ENCODE data around the gene BFAR. TPM values are rescaled to one million over a fixed set of nuclear protein-coding genes. Genes with fewer than 3 reads are reported as not detected.
"Not testable (repeated sequence)": the region's sequence is repeated elsewhere in the genome, so short reads cannot be mapped to it uniquely, and the experiment has no call there.

BFAR gene, protein sequence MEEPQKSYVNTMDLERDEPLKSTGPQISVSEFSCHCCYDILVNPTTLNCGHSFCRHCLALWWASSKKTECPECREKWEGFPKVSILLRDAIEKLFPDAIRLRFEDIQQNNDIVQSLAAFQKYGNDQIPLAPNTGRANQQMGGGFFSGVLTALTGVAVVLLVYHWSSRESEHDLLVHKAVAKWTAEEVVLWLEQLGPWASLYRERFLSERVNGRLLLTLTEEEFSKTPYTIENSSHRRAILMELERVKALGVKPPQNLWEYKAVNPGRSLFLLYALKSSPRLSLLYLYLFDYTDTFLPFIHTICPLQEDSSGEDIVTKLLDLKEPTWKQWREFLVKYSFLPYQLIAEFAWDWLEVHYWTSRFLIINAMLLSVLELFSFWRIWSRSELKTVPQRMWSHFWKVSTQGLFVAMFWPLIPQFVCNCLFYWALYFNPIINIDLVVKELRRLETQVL
- total RNA-seq (2014; rRNA removed; shearing (Covaris generic)) = 94.3 and 146 TPM in 2 replicates

GRCh38 chr16:14632693-14633569 is at the start of gene BFAR:
Gene BFAR, plus strand, starts transcription at chr16:14632951. Its CDS starts 11,396 bp downstream, at chr16:14644347.
- DNase-seq (ENCODE audit: low spot score) = peak; percentile 98

- no peak for DNase-seq (ENCODE audit: low spot score)
These were observed 47.5 kb upstream of the BFAR start for GRCh38 chr16:14585287-14585686.

DNA sequence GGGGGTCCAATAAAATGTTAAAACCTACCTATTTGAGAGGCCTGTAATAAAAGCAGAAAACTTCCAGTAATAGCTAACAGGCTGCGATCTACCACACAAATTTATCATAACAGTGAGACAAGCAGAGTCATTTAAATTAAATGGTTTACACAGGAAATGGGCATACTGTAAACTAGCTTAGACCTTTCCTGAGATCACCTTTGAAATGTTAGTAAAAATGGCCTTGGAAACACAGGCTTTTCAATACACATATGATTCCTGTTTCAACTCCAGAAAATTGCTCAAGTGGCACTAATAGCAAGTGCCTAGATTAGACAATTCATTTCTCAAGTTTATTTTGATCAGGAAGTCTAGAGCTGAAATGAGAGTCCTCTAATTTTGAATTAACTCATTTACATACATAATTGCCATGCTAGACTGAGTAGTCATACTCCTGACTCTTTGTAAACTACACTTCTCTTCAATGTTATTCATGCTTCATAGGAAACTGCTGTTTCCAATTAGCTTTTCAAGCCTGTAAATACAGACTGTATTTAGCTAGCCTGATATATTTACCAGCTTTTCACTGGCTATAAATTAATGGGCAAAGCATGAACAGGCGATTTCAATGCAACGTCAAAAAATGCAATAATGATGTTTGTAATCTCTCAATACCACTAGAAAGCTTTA is 46.0 kb upstream of the BFAR start:
- no peak for DNase-seq (ENCODE audit: low spot score)

GRCh38 chr16:14600164-14600563 is 32.6 kb upstream of the BFAR start:
- DNase-seq (ENCODE audit: low spot score) = peak; percentile 20

GRCh38 chr16:14602443-14602963 is 30.2 kb upstream of the BFAR start:
- DNase-seq (ENCODE audit: low spot score) = no peak

DNA sequence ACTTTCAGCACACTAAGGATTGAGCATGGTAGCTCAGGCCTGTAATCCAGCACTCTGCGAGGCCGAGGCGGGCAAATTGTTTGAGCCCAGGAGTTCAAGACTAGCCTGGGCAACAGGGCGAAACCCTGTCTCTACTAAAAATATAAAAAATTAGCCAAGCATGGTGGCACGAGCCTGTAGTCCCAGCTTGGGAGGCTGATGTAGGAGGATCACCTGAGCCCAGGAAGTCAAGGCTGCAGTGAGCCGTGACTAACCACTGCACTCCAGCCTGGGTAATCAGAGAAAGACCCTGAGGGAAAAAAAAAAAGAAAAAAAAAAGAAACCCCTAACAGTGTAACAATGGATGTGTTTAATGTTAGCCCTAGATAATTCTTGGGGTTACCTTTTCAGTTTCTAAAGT is 26.6 kb upstream of the BFAR start:
- DNase-seq (ENCODE audit: low spot score) = no peak

DNA sequence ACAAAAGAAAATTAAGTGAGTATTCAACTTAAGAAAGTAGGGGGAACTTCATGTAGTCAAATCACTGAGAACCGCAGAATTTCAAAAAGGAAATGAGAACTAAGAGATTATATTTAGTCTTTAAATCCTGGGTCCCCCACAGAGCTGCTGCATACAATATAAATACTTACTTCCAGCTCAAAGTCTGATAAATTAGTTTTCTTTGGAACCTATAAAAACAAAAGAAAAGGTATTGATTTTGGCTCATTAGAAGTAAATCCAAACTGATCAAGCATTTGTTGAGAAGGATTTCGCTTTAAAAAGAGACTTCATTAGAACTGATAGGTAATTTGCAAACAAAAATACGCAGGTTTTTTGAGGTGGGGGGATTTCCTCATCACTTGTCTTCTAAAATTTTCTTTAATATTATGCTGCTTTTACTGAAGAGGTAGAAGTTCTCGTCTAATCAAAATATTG is 24.6 kb upstream of the BFAR start:
- DNase-seq (ENCODE audit: low spot score) = no peak

DNA sequence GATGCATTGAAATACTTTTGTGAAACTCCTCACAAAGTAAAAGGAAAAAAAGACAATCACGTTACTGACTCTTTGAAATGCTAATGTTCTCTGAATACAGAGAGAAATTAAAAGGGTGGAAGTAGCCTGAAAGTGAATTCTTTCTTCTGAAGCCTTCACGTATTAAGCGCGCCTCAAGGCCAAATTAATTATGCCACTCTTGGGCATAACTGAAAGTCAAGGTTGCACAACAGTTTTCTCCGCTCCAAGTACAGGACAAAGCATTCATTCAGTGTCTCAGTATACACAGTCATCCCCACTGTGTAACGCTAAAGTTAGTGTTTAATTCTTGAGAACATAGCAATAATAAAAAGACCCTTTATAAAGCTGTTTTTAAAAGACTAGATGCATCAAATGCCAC is 24.1 kb upstream of the BFAR start:
- DNase-seq (ENCODE audit: low spot score) = no peak

- DNase-seq (ENCODE audit: low spot score) = no peak
These were observed 23.0 kb upstream of the BFAR start for GRCh38 chr16:14609716-14610115.

DNA sequence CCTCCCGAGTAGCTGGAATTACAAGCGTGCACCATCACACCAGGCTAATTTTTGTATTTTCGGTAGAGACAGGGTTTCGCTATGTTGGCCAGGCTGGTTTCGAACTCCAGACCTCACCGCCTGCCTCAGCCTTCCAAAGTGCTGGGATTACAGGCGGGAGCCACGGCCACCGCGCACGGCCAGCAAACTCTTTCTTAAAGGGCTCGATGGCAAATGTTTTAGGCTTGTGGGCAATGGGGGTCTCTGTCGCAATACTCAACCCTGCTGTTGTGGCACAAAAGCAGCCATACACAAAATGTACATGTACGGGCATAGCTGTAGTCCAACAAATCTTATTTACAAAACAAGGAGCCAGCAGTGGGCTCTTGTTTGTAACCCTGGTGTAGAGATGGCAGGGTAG is 21.1 kb upstream of the BFAR start:
- DNase-seq (ENCODE audit: low spot score) = no peak

DNA sequence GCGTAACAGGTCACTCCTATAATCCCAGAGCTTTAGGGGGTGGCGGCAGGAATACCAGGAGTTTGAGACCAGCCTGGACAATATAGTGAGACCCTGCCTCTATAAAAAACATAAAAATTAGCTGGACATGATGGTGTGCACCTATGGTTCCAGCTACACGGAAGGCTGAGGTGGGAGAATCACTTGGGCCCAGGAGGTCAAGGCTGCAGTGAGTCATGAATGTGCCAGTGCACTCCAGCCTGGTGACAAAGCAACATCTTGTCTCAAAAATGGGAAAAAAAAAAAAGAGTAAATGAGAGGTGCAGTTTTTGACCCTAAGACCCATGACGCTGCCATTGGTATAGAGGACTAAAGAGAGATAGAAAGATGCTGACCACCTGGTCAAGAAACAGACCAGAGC is 18.8 kb upstream of the BFAR start:
- no peak for DNase-seq (ENCODE audit: low spot score)

- DNase-seq (ENCODE audit: low spot score) = no peak
These were observed 16.5 kb upstream of the BFAR start for GRCh38 chr16:14616280-14616679.

- DNase-seq (ENCODE audit: low spot score) = no peak
These were observed 14.2 kb upstream of the BFAR start for GRCh38 chr16:14618566-14618965.

DNA sequence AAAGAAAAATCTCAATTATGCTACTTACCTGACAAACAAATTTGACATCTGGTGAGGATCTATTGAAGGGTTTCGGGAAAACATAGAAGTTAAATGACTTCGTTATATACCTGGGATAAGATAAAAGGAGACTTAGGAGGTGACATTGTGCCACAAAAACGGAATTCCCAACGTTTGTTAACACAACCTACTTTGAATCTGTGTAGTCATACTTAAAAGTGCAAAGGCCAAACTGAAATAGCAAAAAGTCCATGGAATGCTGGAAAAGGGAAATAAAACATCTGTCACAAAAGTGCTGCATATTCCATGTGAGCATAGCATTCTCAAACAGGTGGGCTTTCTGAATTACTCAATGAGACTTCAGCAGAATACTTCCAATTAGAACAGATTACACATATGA is 5.7 kb upstream of the BFAR start:
- no peak for DNase-seq (ENCODE audit: low spot score)

- peak; percentile 14 for DNase-seq (ENCODE audit: low spot score)
These were observed 3.7 kb upstream of the BFAR start for GRCh38 chr16:14628806-14629611.

GRCh38 chr16:14629612-14629918 is 3.2 kb upstream of the BFAR start:
- peak; percentile 7 for DNase-seq (ENCODE audit: low spot score)

DNA sequence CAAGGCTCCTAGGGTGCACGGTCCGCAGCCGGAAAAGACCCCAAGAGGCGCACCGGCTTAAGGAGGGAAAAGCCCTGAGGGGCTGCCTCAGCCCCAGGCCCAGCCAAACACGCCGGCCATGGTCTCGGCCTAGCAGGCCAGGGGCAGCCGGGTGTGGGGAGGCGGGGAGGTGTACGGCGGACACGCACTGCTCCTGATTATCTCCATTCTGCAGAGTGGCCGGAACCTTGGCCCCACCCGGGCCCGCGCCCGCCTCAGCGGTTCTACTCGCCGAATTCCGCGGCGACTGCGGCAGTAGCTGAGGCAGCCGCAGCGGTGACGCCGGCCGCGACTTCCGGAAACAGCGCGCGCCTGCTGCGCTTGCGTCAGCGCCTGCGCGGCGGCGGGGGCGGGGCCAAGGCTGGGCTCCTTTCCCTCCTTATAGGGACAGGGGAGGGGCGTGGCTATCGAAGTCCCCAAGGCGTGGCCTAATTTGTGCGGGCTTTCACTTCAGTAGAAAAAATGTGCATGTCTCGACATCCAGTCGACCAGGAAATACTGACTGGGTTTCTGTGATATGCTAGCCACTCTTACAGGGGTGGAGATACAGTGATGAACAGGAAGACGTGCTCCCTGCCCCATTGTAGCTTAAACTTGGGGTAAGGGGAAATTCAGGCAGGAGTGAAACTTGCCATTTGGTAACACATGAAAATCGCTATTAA is 2.7 kb upstream of the BFAR start, which contains the start of gene PARN:
Gene PARN, minus strand, starts transcription at position 342 of the 701 bp plus-strand sequence. Its CDS starts 135 bp downstream, at position 207.
- DNase-seq (ENCODE audit: low spot score) = peak; percentile 98

- DNase-seq (ENCODE audit: low spot score) = not testable (repeated sequence)
These were observed 2.0 kb upstream of the BFAR start for GRCh38 chr16:14630620-14631330.

GRCh38 chr16:14634389-14634725 is 1.6 kb downstream of the BFAR start:
- no peak for DNase-seq (ENCODE audit: low spot score)
